Fibroblast of skin of back (primary cell): ENCODE measurements around the gene KCNQ1OT1.

Experiments
- DNase-seq: peaks from one replicate; pipeline ENCODE4 v3.0.0-alpha.2; 2013

Gene KCNQ1OT1

GRCh38 chr11:2593393-2593950 is 106.3 kb downstream of the KCNQ1OT1 start:
- DNase-seq: no peak

- DNase-seq: no peak
Measured at GRCh38 chr11:2592559-2593392, 107.0 kb downstream of the KCNQ1OT1 start.

- no peak for DNase-seq
Measured at GRCh38 chr11:2591805-2592204, 108.0 kb downstream of the KCNQ1OT1 start.

GRCh38 chr11:2590965-2591754 is 108.6 kb downstream of the KCNQ1OT1 start:
- no peak for DNase-seq

GRCh38 chr11:2590131-2590964 is 109.4 kb downstream of the KCNQ1OT1 start:
- DNase-seq: no peak

GRCh38 chr11:2589538-2589934 is 110.3 kb downstream of the KCNQ1OT1 start:
- no peak for DNase-seq

GRCh38 chr11:2588809-2589537 is 110.8 kb downstream of the KCNQ1OT1 start:
- DNase-seq: no peak

- DNase-seq: no peak
Measured at GRCh38 chr11:2587976-2588748, 111.6 kb downstream of the KCNQ1OT1 start.

- DNase-seq: no peak
Measured at GRCh38 chr11:2587132-2587930, 112.5 kb downstream of the KCNQ1OT1 start.

GRCh38 chr11:2586793-2587131 is 113.0 kb downstream of the KCNQ1OT1 start:
- no peak for DNase-seq

- DNase-seq: no peak
Measured at GRCh38 chr11:2586087-2586792, 113.6 kb downstream of the KCNQ1OT1 start.

GRCh38 chr11:2585566-2586086 is 114.2 kb downstream of the KCNQ1OT1 start:
- DNase-seq: no peak

GRCh38 chr11:2584812-2585565 is 114.8 kb downstream of the KCNQ1OT1 start:
- no peak for DNase-seq

GRCh38 chr11:2584434-2584811 is 115.4 kb downstream of the KCNQ1OT1 start:
- no peak for DNase-seq

- no peak for DNase-seq
Measured at GRCh38 chr11:2583605-2583958, 116.2 kb downstream of the KCNQ1OT1 start.

GRCh38 chr11:2582946-2583604 is 116.7 kb downstream of the KCNQ1OT1 start:
- no peak for DNase-seq

GRCh38 chr11:2582351-2582945 is 117.3 kb downstream of the KCNQ1OT1 start:
- DNase-seq: peak; percentile 5

- no peak for DNase-seq
Measured at GRCh38 chr11:2581931-2582350, 117.9 kb downstream of the KCNQ1OT1 start.
